IMR-90 (cell line): ENCODE measurements around the gene CPT1A. TPM values are rescaled to one million over a fixed set of nuclear protein-coding genes. Genes with fewer than 3 reads are reported as not detected.

Experiments used
- ATAC-seq: fragments of 200-7000 bp; cut with Tn5 transposase; 2 replicates; pipeline ENCODE4 v1.9.1; 2020; ENCODE audit warnings: low read depth, mild to moderate bottlenecking, moderate library complexity
- BruUV-seq: library from RNA; stranded (reverse); fragments of 400-500 nt; replicated peaks from 2 replicates; lab custom pipeline; 2021; lab: Mats Ljungman, UMichigan
- CTCF ChIA-PET: fragments of 300-600 bp; formaldehyde crosslinking; extraction: SDS; loops from one replicate; lab custom pipeline; 2021; ENCODE audit warnings: antibody characterized with exemption; lab: Yijun Ruan, JAX
- POLR2A ChIA-PET: fragments of 300-600 bp; sonication (Branson Sonifier 250); formaldehyde crosslinking; loops from one replicate; lab custom pipeline; 2022; ENCODE audit warnings: antibody characterized with exemption; ENCODE audit not compliant: unreplicated experiment; lab: Charles Lee
- DNase-seq: peaks from one replicate; pipeline ENCODE4 v3.0.0; 2013
- H2AFZ ChIP-seq: replicated peaks from 2 replicates; pipeline ENCODE3; 2013; ENCODE audit warnings: low read length, mild to moderate bottlenecking; ENCODE audit not compliant: poor library complexity
- H2AK5ac ChIP-seq: 2 replicates; pipeline ENCODE4 v1.6.1; 2013; ENCODE audit warnings: low read depth, low read length, inconsistent platforms
- H2AK9ac ChIP-seq: replicated peaks from 2 replicates; pipeline ENCODE3; 2013; ENCODE audit warnings: mild to moderate bottlenecking, low read depth, low read length, moderate library complexity; ENCODE audit not compliant: poor library complexity
- H2BK120ac ChIP-seq: 2 replicates; pipeline ENCODE4 v1.6.1; 2013; ENCODE audit warnings: low read depth, low read length, inconsistent platforms
- H2BK15ac ChIP-seq: 3 replicates; pipeline ENCODE4 v1.6.1; 2013; ENCODE audit warnings: low read depth, low read length, inconsistent platforms
- H2BK20ac ChIP-seq: 2 replicates; pipeline ENCODE4 v1.6.1; 2013; ENCODE audit warnings: low read depth, mild to moderate bottlenecking, inconsistent platforms, low read length, moderate library complexity
- H2BK5ac ChIP-seq: 2 replicates; pipeline ENCODE4 v1.6.1; 2013; ENCODE audit warnings: mild to moderate bottlenecking, low read depth, low read length, inconsistent platforms; ENCODE audit not compliant: poor library complexity, severe bottlenecking
- H3K14ac ChIP-seq: replicated peaks from 2 replicates; pipeline ENCODE4 v1.6.1; 2013; ENCODE audit warnings: low read depth, low read length, inconsistent platforms
- H3K18ac ChIP-seq: 2 replicates; pipeline ENCODE4 v1.6.1; 2013; ENCODE audit warnings: low read depth, low read length, control low read depth
- H3K23ac ChIP-seq: 2 replicates; pipeline ENCODE4 v1.6.1; 2013; ENCODE audit warnings: low read depth, low read length, inconsistent platforms
- H3K27ac ChIP-seq: 2 replicates; pipeline ENCODE4 v1.5.1; 2013; ENCODE audit warnings: mild to moderate bottlenecking, control low read depth, low read length; ENCODE audit not compliant: insufficient read depth
- H3K27me3 ChIP-seq: 2 replicates; pipeline ENCODE4 v1.6.1; 2013; ENCODE audit warnings: low read length; ENCODE audit not compliant: control insufficient read depth, insufficient read depth
- H3K36me3 ChIP-seq: 2 replicates; pipeline ENCODE4 v1.6.1; 2013; ENCODE audit warnings: low read length, mixed read lengths; ENCODE audit not compliant: control insufficient read depth, insufficient read depth
- H3K4ac ChIP-seq: 2 replicates; pipeline ENCODE4 v1.6.1; 2013; ENCODE audit warnings: low read depth, low read length, inconsistent platforms
- H3K4me1 ChIP-seq: 2 replicates; pipeline ENCODE4 v1.6.1; 2013; ENCODE audit warnings: low read length, mixed read lengths; ENCODE audit not compliant: control insufficient read depth, insufficient read depth
- H3K4me2 ChIP-seq: 2 replicates; pipeline ENCODE4 v1.6.1; 2013; ENCODE audit warnings: low read depth, mild to moderate bottlenecking, control low read depth, low read length, moderate library complexity
- H3K4me3 ChIP-seq: 2 replicates; pipeline ENCODE4 v1.5.1; 2013; ENCODE audit warnings: low read depth, mild to moderate bottlenecking, control low read depth, low read length, moderate library complexity; ENCODE audit not compliant: insufficient read depth
- H3K56ac ChIP-seq: 2 replicates; pipeline ENCODE4 v1.6.1; 2013; ENCODE audit warnings: low read length, inconsistent platforms; ENCODE audit not compliant: insufficient read depth; ENCODE audit errors: extremely low read depth
- H3K79me1 ChIP-seq, 2 experiments: 2 replicates each; pipeline ENCODE4 v1.6.1; 2013; ENCODE audit warnings: low read length in 2 of 2, inconsistent platforms in 1 of 2, low read depth in 1 of 2
- H3K9ac ChIP-seq: 2 replicates; pipeline ENCODE4 v1.6.1; 2013; ENCODE audit warnings: low read depth, low read length, control low read depth
- H3K9me1 ChIP-seq: 2 replicates; pipeline ENCODE4 v1.6.1; 2013; ENCODE audit warnings: low read length, inconsistent platforms; ENCODE audit not compliant: insufficient read depth
- H3K9me3 ChIP-seq: 2 replicates; pipeline ENCODE4 v1.6.1; 2013; ENCODE audit warnings: low read length; ENCODE audit not compliant: control insufficient read depth, insufficient read depth
- H4K20me1 ChIP-seq: 2 replicates; pipeline ENCODE4 v1.6.1; 2013; ENCODE audit warnings: low read length, inconsistent platforms; ENCODE audit not compliant: insufficient read depth
- H4K5ac ChIP-seq: 2 replicates; pipeline ENCODE4 v1.6.1; 2013; ENCODE audit warnings: mild to moderate bottlenecking, low read depth, low read length, control low read depth
- H4K8ac ChIP-seq, 2 experiments: 2 replicates each; pipeline ENCODE4 v1.6.1; 2013; ENCODE audit warnings: low read depth in 2 of 2, low read length in 2 of 2, control low read depth in 1 of 2, inconsistent platforms in 1 of 2
- H4K91ac ChIP-seq: 2 replicates; pipeline ENCODE4 v1.6.1; 2013; ENCODE audit warnings: low read depth, low read length, inconsistent platforms; ENCODE audit not compliant: insufficient read depth
- BHLHE40 ChIP-seq: fragments of 150-350 bp; IDR thresholded peaks from 2 replicates; pipeline ENCODE4 v1.6.1; 2016; ENCODE audit warnings: mild to moderate bottlenecking, low read depth, low read length
- CEBPB ChIP-seq: IDR thresholded peaks from 2 replicates; pipeline ENCODE4 v1.6.1; 2012; ENCODE audit warnings: low read depth, low read length, improper control_type of control experiment
- CHD1 ChIP-seq: IDR thresholded peaks from 2 replicates; pipeline ENCODE4 v1.6.1; 2012; ENCODE audit warnings: low read depth, low read length, improper control_type of control experiment
- FOS ChIP-seq: fragments of 150-350 bp; IDR thresholded peaks from 2 replicates; pipeline ENCODE4 v1.6.1; 2016; ENCODE audit warnings: low read depth, low read length
- MAFK ChIP-seq: IDR thresholded peaks from 2 replicates; pipeline ENCODE4 v1.6.1; 2012; ENCODE audit warnings: low read depth, low read length, improper control_type of control experiment
- MAZ ChIP-seq: IDR thresholded peaks from 2 replicates; pipeline ENCODE4 v1.6.1; 2012; ENCODE audit warnings: low read depth, mild to moderate bottlenecking, low read length, improper control_type of control experiment, moderate library complexity, borderline replicate concordance
- MXI1 ChIP-seq: IDR thresholded peaks from 2 replicates; pipeline ENCODE4 v1.6.1; 2012; ENCODE audit warnings: low read depth, mild to moderate bottlenecking, low read length, moderate library complexity, borderline replicate concordance
- NFE2L2 ChIP-seq: fragments of 150-350 bp; IDR thresholded peaks from 2 replicates; pipeline ENCODE4 v1.6.1; 2016; ENCODE audit warnings: low read depth, mild to moderate bottlenecking, low read length
- POLR2A ChIP-seq: IDR thresholded peaks from 2 replicates; pipeline ENCODE4 v1.6.1; 2012; ENCODE audit warnings: mild to moderate bottlenecking, low read depth, low read length
- RCOR1 ChIP-seq: IDR thresholded peaks from 2 replicates; pipeline ENCODE4 v1.6.1; 2012; ENCODE audit warnings: mild to moderate bottlenecking, low read length, improper control_type of control experiment; ENCODE audit not compliant: insufficient replicate concordance
- RFX5 ChIP-seq: IDR thresholded peaks from 2 replicates; pipeline ENCODE4 v1.8.0; 2012; ENCODE audit warnings: low read depth, mild to moderate bottlenecking, low read length, moderate library complexity
- SMC3 ChIP-seq: fragments of 150-350 bp; IDR thresholded peaks from 2 replicates; pipeline ENCODE4 v1.6.1; 2016; ENCODE audit warnings: low read depth, mild to moderate bottlenecking, antibody characterized with exemption, low read length, moderate library complexity
- WGBS, 2 experiments: methylation state at CpG; one replicate each; pipeline versions ENCODE4 v1.1.5 to v1.1.7; 2013; ENCODE audit warnings: missing lambda C conversion rate in 2 of 2; ENCODE audit not compliant: insufficient read length in 1 of 2; ENCODE audit errors: extremely low coverage in 2 of 2; 5-methylcytosine and 5-hydroxymethylcytosine counted together
- dilution Hi-C: fragments of 300-500 bp; cut with HindIII; formaldehyde crosslinking; loops from one replicate; pipeline ENCODE4 v1.14.3; 2018; ENCODE audit warnings: low sequenced_read_pairs; ENCODE audit not compliant: unreplicated experiment
- in situ Hi-C: fragments of 300-500 bp; cut with MboI; formaldehyde crosslinking; loops from 3 replicates; pipeline ENCODE4 v1.14.3; 2019; ENCODE audit warnings: low sequenced_read_pairs, inconsistent platforms, mixed read lengths
- intact Hi-C: fragments of 100-400 bp; cut with micrococcal nuclease; formaldehyde crosslinking; loops from 2 replicates; pipeline ENCODE4 v1.10.0; 2022
- polyA plus RNA-seq, 3 experiments: library from polyadenylated mRNA; depleted of rRNA; stranded (reverse); fragments of >200 nt; gene quantifications; 2 replicates each; pipeline ENCODE4 v1.2.3, GENCODE V29; 2012; ENCODE audit warnings: low replicate concordance in 1 of 3
- total RNA-seq: library from RNA; depleted of rRNA; stranded (reverse); fragments of >200 nt; gene quantifications from 2 replicates; pipeline ENCODE4 v1.2.3, GENCODE V29; 2012
- TF ChIP-seq, protein P1 (sequence below): fragments of 150-350 bp; IDR thresholded peaks from 2 replicates; pipeline ENCODE4 v1.6.1; 2017; ENCODE audit warnings: mild to moderate bottlenecking, antibody characterized with exemption, low read length, low read depth
- TF ChIP-seq, protein P2 (sequence below): conservative IDR thresholded peaks from 2 replicates; pipeline ENCODE4 v1.5.1; 2012; ENCODE audit warnings: mild to moderate bottlenecking, low read depth, low read length, improper control_type of control experiment
- TF ChIP-seq, protein P3 (sequence below): fragments of 150-350 bp; IDR thresholded peaks from 2 replicates; pipeline ENCODE4 v1.6.1; 2016; ENCODE audit warnings: low read depth, mild to moderate bottlenecking, low read length, moderate library complexity, borderline replicate concordance

CPT1A gene
- total and polyA plus RNA-seq, 2 of the 4 experiments (the other 2 are of a cell fraction), result 15.4 to 21.3 TPM

DNA sequence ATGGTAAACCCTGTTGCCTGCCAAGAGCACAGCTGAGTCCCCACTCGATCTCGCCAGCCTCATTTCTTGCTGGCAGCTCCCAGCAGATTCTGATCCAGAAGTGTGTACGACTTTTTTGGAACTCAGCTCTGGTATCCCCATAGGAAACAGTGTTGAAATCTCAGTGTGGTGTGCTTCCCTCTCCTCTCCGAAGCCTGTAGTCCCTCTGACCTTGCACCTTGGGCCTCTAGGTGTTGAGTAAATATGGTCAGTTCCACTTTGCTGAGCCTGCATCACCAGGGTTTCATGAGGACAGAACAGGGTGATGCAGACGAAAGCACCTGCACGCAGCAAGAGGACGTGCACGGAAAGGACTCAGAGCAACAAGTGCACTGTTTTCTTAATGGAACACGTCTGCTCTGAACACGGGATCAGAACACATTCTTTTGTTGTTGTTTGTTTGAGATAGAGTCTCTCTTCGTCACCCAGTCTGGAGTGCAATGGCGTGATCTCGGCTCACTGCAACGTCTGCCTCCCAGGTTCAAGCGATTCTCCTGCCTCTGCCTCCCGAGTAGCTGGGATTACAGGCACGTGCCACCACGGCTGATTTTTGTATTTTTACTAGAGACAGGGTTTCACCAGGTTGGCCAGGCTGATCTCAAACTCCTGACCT is 3.8 kb upstream of the CPT1A start:
- Histone ChIP-seq H3K79me1 (peaks cover 2 to 13% of the 10 kb centered on the region in 2 experiments; a peak in 2 of 4 replicates), H3K27ac (no peak overlapping the region), H3K36me3 (no peaks in the 10 kb centered on the region), H3K23ac (no peak overlapping the region), H3K4me3 (no peak overlapping the region), H2AK5ac (peak overlapping the region; percentile 14; the same call in 1 of the 2 replicates), H2AFZ (no peak overlapping the region), H3K4me1 (0 out of 2 replicates have a peak, but pooled peaks cover 3% of the 10 kb centered on the region), H3K9me3 (no peaks in the 10 kb centered on the region), H2BK15ac (no peak overlapping the region), H3K4me2 (no peak overlapping the region), H3K27me3 (peaks cover 19% of the 10 kb centered on the region), H4K8ac (no peak overlapping the region), H3K9ac (no peak overlapping the region), H3K4ac (no peak overlapping the region), H4K20me1 (no peaks in the 10 kb centered on the region), H4K5ac (no peak overlapping the region), H3K9me1 (no peaks in the 10 kb centered on the region), H3K14ac (no peak overlapping the region), H3K18ac (no peak overlapping the region), H2BK120ac (no peak overlapping the region), H2BK20ac (no peak overlapping the region), H4K91ac (no peak overlapping the region), H2AK9ac (no peak overlapping the region), H3K56ac (no peak overlapping the region), H2BK5ac (no peak overlapping the region)
- ATAC-seq (no peak), DNase-seq (no peak)
- TF ChIP-seq SMC3 (no peak), MXI1 (no peak), FOS (no peak), BHLHE40 (no peak), MAZ (no peak), CHD1 (no peak), CEBPB (no peak), NFE2L2 (no peak), MAFK (no peak), RFX5 (no peak), RCOR1 (no peak), POLR2A (no peak)
- TF ChIP-seq, protein P1, sequence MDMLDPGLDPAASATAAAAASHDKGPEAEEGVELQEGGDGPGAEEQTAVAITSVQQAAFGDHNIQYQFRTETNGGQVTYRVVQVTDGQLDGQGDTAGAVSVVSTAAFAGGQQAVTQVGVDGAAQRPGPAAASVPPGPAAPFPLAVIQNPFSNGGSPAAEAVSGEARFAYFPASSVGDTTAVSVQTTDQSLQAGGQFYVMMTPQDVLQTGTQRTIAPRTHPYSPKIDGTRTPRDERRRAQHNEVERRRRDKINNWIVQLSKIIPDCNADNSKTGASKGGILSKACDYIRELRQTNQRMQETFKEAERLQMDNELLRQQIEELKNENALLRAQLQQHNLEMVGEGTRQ, result no peak
- TF ChIP-seq, protein P2, sequence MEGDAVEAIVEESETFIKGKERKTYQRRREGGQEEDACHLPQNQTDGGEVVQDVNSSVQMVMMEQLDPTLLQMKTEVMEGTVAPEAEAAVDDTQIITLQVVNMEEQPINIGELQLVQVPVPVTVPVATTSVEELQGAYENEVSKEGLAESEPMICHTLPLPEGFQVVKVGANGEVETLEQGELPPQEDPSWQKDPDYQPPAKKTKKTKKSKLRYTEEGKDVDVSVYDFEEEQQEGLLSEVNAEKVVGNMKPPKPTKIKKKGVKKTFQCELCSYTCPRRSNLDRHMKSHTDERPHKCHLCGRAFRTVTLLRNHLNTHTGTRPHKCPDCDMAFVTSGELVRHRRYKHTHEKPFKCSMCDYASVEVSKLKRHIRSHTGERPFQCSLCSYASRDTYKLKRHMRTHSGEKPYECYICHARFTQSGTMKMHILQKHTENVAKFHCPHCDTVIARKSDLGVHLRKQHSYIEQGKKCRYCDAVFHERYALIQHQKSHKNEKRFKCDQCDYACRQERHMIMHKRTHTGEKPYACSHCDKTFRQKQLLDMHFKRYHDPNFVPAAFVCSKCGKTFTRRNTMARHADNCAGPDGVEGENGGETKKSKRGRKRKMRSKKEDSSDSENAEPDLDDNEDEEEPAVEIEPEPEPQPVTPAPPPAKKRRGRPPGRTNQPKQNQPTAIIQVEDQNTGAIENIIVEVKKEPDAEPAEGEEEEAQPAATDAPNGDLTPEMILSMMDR, result no peak
- TF ChIP-seq, protein P3, sequence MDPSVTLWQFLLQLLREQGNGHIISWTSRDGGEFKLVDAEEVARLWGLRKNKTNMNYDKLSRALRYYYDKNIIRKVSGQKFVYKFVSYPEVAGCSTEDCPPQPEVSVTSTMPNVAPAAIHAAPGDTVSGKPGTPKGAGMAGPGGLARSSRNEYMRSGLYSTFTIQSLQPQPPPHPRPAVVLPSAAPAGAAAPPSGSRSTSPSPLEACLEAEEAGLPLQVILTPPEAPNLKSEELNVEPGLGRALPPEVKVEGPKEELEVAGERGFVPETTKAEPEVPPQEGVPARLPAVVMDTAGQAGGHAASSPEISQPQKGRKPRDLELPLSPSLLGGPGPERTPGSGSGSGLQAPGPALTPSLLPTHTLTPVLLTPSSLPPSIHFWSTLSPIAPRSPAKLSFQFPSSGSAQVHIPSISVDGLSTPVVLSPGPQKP, result no peak
- CTCF ChIA-PET, result no interaction called here
- WGBS, 2 experiments, result 75% methylated on average over 16 of the region's 18 CpGs; no CpG with 5 or more reads in 1 of the 2 experiments
- intact Hi-C loops (no loop called here), in situ Hi-C loops (no loop called here), dilution Hi-C loops (no loop called here)
- BruUV-seq, result no TSS peak
- POLR2A ChIA-PET, result no interaction called here
